ENCODE results near the gene CR1L. TPM values are rescaled to one million over a fixed set of nuclear protein-coding genes. Genes with fewer than 3 reads are reported as not detected.
"Not testable (repeated sequence)": the region's sequence is repeated elsewhere in the genome, so short reads cannot be mapped to it uniquely, and the experiment has no call there.

The CR1L gene
- total RNA-seq, 1 experiment from 2014 or later = not detected

- Histone ChIP-seq H3K4me2 (ENCODE audit: low read length) (peak overlapping the region; percentile 91), H3K27ac (ENCODE audit: low read length) (peak overlapping the region; percentile 89), H3K4me1 (ENCODE audit: insufficient read depth, low read length) (peaks cover 76% of the 10 kb centered on the region), H3K9ac (ENCODE audit: low read length) (peak overlapping the region; percentile 93), H3K79me2 (ENCODE audit: low read length) (peaks cover 47% of the 10 kb centered on the region), H3K36me3 (ENCODE audit: low read depth, low read length) (no peaks in the 10 kb centered on the region), H3F3A (ENCODE audit: low read length, unreplicated experiment) (peaks cover 13% of the 10 kb centered on the region), H4K20me1 (ENCODE audit: low read length) (peaks cover 31% of the 10 kb centered on the region), H2AFZ (ENCODE audit: low read length) (peak overlapping the region; percentile 62), H3K27me3 (ENCODE audit: low read length) (no peaks in the 10 kb centered on the region), H3K4me3 (ENCODE audit: low read length) (peak overlapping the region; percentile 89), H3K9me3 (ENCODE audit: low read length) (no peaks in the 10 kb centered on the region), H3K9me2 (replicated peaks; ENCODE audit: low read length) (no peaks in the 10 kb centered on the region)
- ChIA-PET CTCF (no interaction called here), POLR2A (ENCODE audit: unreplicated experiment) (interaction anchor here (0.6 kb wide), 1 partner anchor 773 kb away, joined by 5 read pairs; no protein-coding TSS in a partner anchor)
- intact Hi-C loops (cut with micrococcal nuclease) = loop anchor here (2.0 to 10.0 kb wide), 3 partner anchors 46 to 416 kb away; no protein-coding TSS in a partner anchor
- BruUV-seq (replicated peaks) = no TSS peak
- DNase-seq (peak; percentile 91), ATAC-seq (peak; percentile 0; the same call in 1 of the 2 replicates)
- TF ChIP-seq EZH2 (IDR thresholded peaks at IDR 0.05; ENCODE audit: low read length, unreplicated experiment) (no peak), EZH2phosphoT487 (IDR thresholded peaks at IDR 0.05; ENCODE audit: borderline replicate concordance, low read length) (no peak), CTCF (conservative IDR thresholded peaks at IDR 0.05; ENCODE audit: low read depth, low read length) (no peak)
Observed at GRCh38 chr1:207750631-207751305, 105.8 kb downstream of the CR1L start.

GRCh38 chr1:207751463-207751789 is 106.5 kb downstream of the CR1L start:
- BruUV-seq (replicated peaks) = TSS peak; percentile 83
- POLR2A ChIA-PET (ENCODE audit: unreplicated experiment) = interaction anchor here (0.6 kb wide), 1 partner anchor 774 kb away, joined by 5 read pairs; no protein-coding TSS in a partner anchor

GRCh38 chr1:207751790-207752455 is 107.0 kb downstream of the CR1L start, which contains the start of gene CD46:
Gene CD46, plus strand, starts transcription at chr1:207752054. Its CDS starts 159 bp downstream, at chr1:207752213.
- Histone ChIP-seq H3K36me3 (ENCODE audit: low read depth, low read length) (peaks cover under 1% of the 10 kb centered on the region), H3K9me3 (ENCODE audit: low read length) (no peaks in the 10 kb centered on the region), H3F3A (ENCODE audit: low read length, unreplicated experiment) (peaks cover 15% of the 10 kb centered on the region), H3K27ac (ENCODE audit: low read length) (peak within 1 kb of the TSS; percentile 89), H2AFZ (ENCODE audit: low read length) (peak within 1 kb of the TSS; percentile 66), H3K4me2 (ENCODE audit: low read length) (peak within 1 kb of the TSS; percentile 91), H3K4me3 (ENCODE audit: low read length) (peak within 1 kb of the TSS; percentile 89), H3K27me3 (ENCODE audit: low read length) (no peaks in the 10 kb centered on the region), H3K9ac (ENCODE audit: low read length) (peak within 1 kb of the TSS; percentile 93), H4K20me1 (ENCODE audit: low read length) (peaks cover 40% of the 10 kb centered on the region), H3K9me2 (replicated peaks; ENCODE audit: low read length) (no peaks in the 10 kb centered on the region), H3K4me1 (ENCODE audit: insufficient read depth, low read length) (peaks cover 75% of the 10 kb centered on the region), H3K79me2 (ENCODE audit: low read length) (peaks cover 57% of the 10 kb centered on the region)
- no peak for TF ChIP-seq EZH2 (IDR thresholded peaks at IDR 0.05; ENCODE audit: low read length, unreplicated experiment)
- no peak for TF ChIP-seq EZH2phosphoT487 (IDR thresholded peaks at IDR 0.05; ENCODE audit: borderline replicate concordance, low read length)
- TF ChIP-seq CTCF (conservative IDR thresholded peaks at IDR 0.05; ENCODE audit: low read depth, low read length) = no peak
- BruUV-seq (replicated peaks) = no TSS peak
- DNase-seq (peak; percentile 100), ATAC-seq (peak; percentile 80)
- ChIA-PET CTCF (no interaction called here), POLR2A (ENCODE audit: unreplicated experiment) (interaction anchor here (0.6 kb wide), 3 partner anchors 186 to 805 kb away, joined by 3 to 5 read pairs (median 3); no protein-coding TSS in a partner anchor)
- intact Hi-C loops (cut with micrococcal nuclease) = loop anchor here (2.0 to 10.0 kb wide), 4 partner anchors 45 to 1631 kb away; no protein-coding TSS in a partner anchor

More at GRCh38 chr1:207751463-207751789, 106.5 kb downstream of the CR1L start:
- peaks cover 52% of the 10 kb centered on the region for H3K79me2 ChIP-seq (ENCODE audit: low read length)
- H3K4me3 ChIP-seq (ENCODE audit: low read length) = peak overlapping the region; percentile 89
- H3K36me3 ChIP-seq (ENCODE audit: low read depth, low read length); H3K27me3 ChIP-seq (ENCODE audit: low read length); H3K9me2 ChIP-seq (replicated peaks; ENCODE audit: low read length); DNase-seq; CTCF ChIA-PET; H3K9me3 ChIP-seq (ENCODE audit: low read length); ATAC-seq: not testable (repeated sequence)
- H3F3A ChIP-seq (ENCODE audit: low read length, unreplicated experiment) = peaks cover 15% of the 10 kb centered on the region
- H3K9ac ChIP-seq (ENCODE audit: low read length) = peak overlapping the region; percentile 93
- intact Hi-C loops (cut with micrococcal nuclease) = loop anchor here (2.0 to 10.0 kb wide), 3 partner anchors 45 to 417 kb away; no protein-coding TSS in a partner anchor
- peak overlapping the region; percentile 62 for H2AFZ ChIP-seq (ENCODE audit: low read length)
- H3K4me1 ChIP-seq (ENCODE audit: insufficient read depth, low read length) = peaks cover 75% of the 10 kb centered on the region
- H4K20me1 ChIP-seq (ENCODE audit: low read length) = peaks cover 35% of the 10 kb centered on the region
- peak overlapping the region; percentile 89 for H3K27ac ChIP-seq (ENCODE audit: low read length)
- peak overlapping the region; percentile 91 for H3K4me2 ChIP-seq (ENCODE audit: low read length)

Measured in PC-3 (cell line).